ENCODE results near the gene COL11A2. TPM values are rescaled to one million over a fixed set of nuclear protein-coding genes. Genes with fewer than 3 reads are reported as not detected.
A peak's percentile ranks its signal among the peaks of the same experiment; 100 is the strongest.

COL11A2 gene
- total and polyA plus RNA-seq, 2 of the 13 experiments (the other 11 are each of a cell fraction or from before 2014, with no cell fraction given), result 0.55 TPM

GRCh38 chr6:33199687-33200218 lies 7.5 kb upstream of the COL11A2 start (continued):
- TF ChIP-seq TBL1XR1 (IDR thresholded peaks at IDR 0.05; ENCODE audit: borderline replicate concordance, low read length, partially characterized antibody) (no peak), ZNF225 (CRISPR knock-in tag; IDR thresholded peaks at IDR 0.05) (no peak), ZNF362 (CRISPR knock-in tag; IDR thresholded peaks at IDR 0.05; ENCODE audit: borderline replicate concordance) (no peak; the same call in 1 of the 2 replicates), ZNF281 (CRISPR knock-in tag; IDR thresholded peaks at IDR 0.05; ENCODE audit: borderline replicate concordance) (no peak), NR2F1 (CRISPR knock-in tag; IDR thresholded peaks at IDR 0.05) (peak in 1 of 2 experiments; percentile 54; a peak in 2 of 4 replicates), ZNF547 (CRISPR knock-in tag; IDR thresholded peaks at IDR 0.05) (no peak), MNT (IDR thresholded peaks at IDR 0.05) (peak; percentile 43), CERS6 (CRISPR knock-in tag; IDR thresholded peaks at IDR 0.05) (no peak), TCF7L2 (IDR thresholded peaks at IDR 0.05; ENCODE audit: low read depth, low read length) (no peak), ZFP82 (CRISPR knock-in tag; IDR thresholded peaks at IDR 0.05; ENCODE audit: borderline replicate concordance) (no peak), ETS1 (CRISPR knock-in tag; IDR thresholded peaks at IDR 0.05) (no peak), HMGA1 (CRISPR knock-in tag; conservative IDR thresholded peaks at IDR 0.05) (no peak), KLF12 (CRISPR knock-in tag; IDR thresholded peaks at IDR 0.05; ENCODE audit: borderline replicate concordance) (no peak), MLXIP (CRISPR knock-in tag; IDR thresholded peaks at IDR 0.05; ENCODE audit: borderline replicate concordance) (no peak), ADNP (CRISPR knock-in tag; IDR thresholded peaks at IDR 0.05) (no peak), GTF3A (CRISPR knock-in tag; conservative IDR thresholded peaks at IDR 0.05) (no peak), ZNF264 (CRISPR knock-in tag; IDR thresholded peaks at IDR 0.05) (no peak), SPEN (CRISPR knock-in tag; IDR thresholded peaks at IDR 0.05; ENCODE audit: low read depth) (no peak)
